ENCODE measurements around the gene USP6. TPM values are rescaled to one million over a fixed set of nuclear protein-coding genes. Genes with fewer than 3 reads are reported as not detected.

USP6 gene
- total and polyA plus RNA-seq, 2 of the 4 experiments (the other 2 are of a cell fraction), result 0.02 TPM; not detected in 1

- BruUV-seq (replicated peaks), result no TSS peak
- no peak overlapping the region for H3K56ac ChIP-seq (ENCODE audit: extremely low read depth, insufficient read depth, low read length)
- H3K4me3 ChIP-seq (ENCODE audit: insufficient read depth, low read depth, low read length), result no peak overlapping the region
- no peak overlapping the region for H2AK5ac ChIP-seq (ENCODE audit: low read depth, low read length)
- CTCF ChIA-PET, result no interaction called here
- no peak overlapping the region for H3K4ac ChIP-seq (ENCODE audit: low read depth, low read length)
- no peak overlapping the region for H4K91ac ChIP-seq (ENCODE audit: insufficient read depth, low read depth, low read length)
- no peak overlapping the region for H3K9ac ChIP-seq (ENCODE audit: low read depth, low read length)
- H2BK20ac ChIP-seq (ENCODE audit: low read depth, low read length), result no peak overlapping the region
- H3K4me2 ChIP-seq (ENCODE audit: low read depth, low read length), result no peak overlapping the region
- POLR2A ChIA-PET (ENCODE audit: unreplicated experiment), result no interaction called here
- H3K14ac ChIP-seq (replicated peaks; ENCODE audit: low read depth, low read length), result no peak overlapping the region
- no peaks in the 10 kb centered on the region for H3K9me3 ChIP-seq (ENCODE audit: control insufficient read depth, insufficient read depth, low read length)
- H2BK5ac ChIP-seq (ENCODE audit: low read depth, low read length, poor library complexity, severe bottlenecking), result no peak overlapping the region
- H4K20me1 ChIP-seq (ENCODE audit: insufficient read depth, low read length), result no peaks in the 10 kb centered on the region
- no peak overlapping the region for H2AFZ ChIP-seq (replicated peaks; ENCODE audit: low read length, poor library complexity)
- in situ Hi-C loops (cut with MboI; ENCODE audit: low sequenced_read_pairs), result no loop called here
- dilution Hi-C loops (cut with HindIII; ENCODE audit: low sequenced_read_pairs, unreplicated experiment), result no loop called here
- no peak overlapping the region for H4K5ac ChIP-seq (ENCODE audit: low read depth, low read length)
- no peak overlapping the region for H3K23ac ChIP-seq (ENCODE audit: low read depth, low read length)
- no peaks in the 10 kb centered on the region for H3K9me1 ChIP-seq (ENCODE audit: insufficient read depth, low read length)
- H3K79me1 ChIP-seq (ENCODE audit: low read depth in 1 of 2, low read length in 2 of 2), result no peaks in the 10 kb centered on the region
- no peak overlapping the region for H2BK15ac ChIP-seq (ENCODE audit: low read depth, low read length)
- no peak overlapping the region for H2BK120ac ChIP-seq (ENCODE audit: low read depth, low read length)
- intact Hi-C loops (cut with micrococcal nuclease), result no loop called here
- TF ChIP-seq MAZ (IDR thresholded peaks at IDR 0.05; ENCODE audit: borderline replicate concordance, low read depth, low read length) (no peak), MXI1 (IDR thresholded peaks at IDR 0.05; ENCODE audit: borderline replicate concordance, low read depth, low read length) (no peak), CEBPB (IDR thresholded peaks at IDR 0.05; ENCODE audit: low read depth, low read length) (no peak), USF2 (IDR thresholded peaks at IDR 0.05; ENCODE audit: low read depth, low read length) (no peak), RFX5 (IDR thresholded peaks at IDR 0.05; ENCODE audit: low read depth, low read length) (no peak), MAFK (IDR thresholded peaks at IDR 0.05; ENCODE audit: low read depth, low read length) (no peak), CTCF (conservative IDR thresholded peaks at IDR 0.05; ENCODE audit: low read depth, low read length) (no peak), ELK1 (IDR thresholded peaks at IDR 0.05; ENCODE audit: borderline replicate concordance, low read depth, low read length) (no peak), RCOR1 (IDR thresholded peaks at IDR 0.05; ENCODE audit: insufficient replicate concordance, low read length) (no peak), SMC3 (IDR thresholded peaks at IDR 0.05; ENCODE audit: low read depth, low read length) (no peak), BHLHE40 (IDR thresholded peaks at IDR 0.05; ENCODE audit: low read depth, low read length) (no peak), POLR2A (IDR thresholded peaks at IDR 0.05; ENCODE audit: low read depth, low read length) (no peak), RAD21 (IDR thresholded peaks at IDR 0.05; ENCODE audit: low read length) (no peak), NFE2L2 (IDR thresholded peaks at IDR 0.05; ENCODE audit: low read depth, low read length) (no peak), FOS (IDR thresholded peaks at IDR 0.05; ENCODE audit: low read depth, low read length) (no peak), CHD1 (IDR thresholded peaks at IDR 0.05; ENCODE audit: low read depth, low read length) (no peak)
- DNase-seq, result no peak
- no peak overlapping the region for H3K27ac ChIP-seq (ENCODE audit: insufficient read depth, low read length)
- H4K8ac ChIP-seq (ENCODE audit: low read depth in 2 of 2, low read length in 2 of 2), result no peak overlapping the region
- H3K36me3 ChIP-seq (ENCODE audit: control insufficient read depth, insufficient read depth, low read length), result no peaks in the 10 kb centered on the region
- peaks cover 14% of the 10 kb centered on the region for H3K27me3 ChIP-seq (ENCODE audit: control insufficient read depth, insufficient read depth, low read length)
- no peaks in the 10 kb centered on the region for H3K4me1 ChIP-seq (ENCODE audit: control insufficient read depth, insufficient read depth, low read length)
- ATAC-seq (ENCODE audit: low read depth), result no peak
- no peak overlapping the region for H3K18ac ChIP-seq (ENCODE audit: low read depth, low read length)
- WGBS, 2 experiments (ENCODE audit: extremely low coverage in 2 of 2, insufficient read length in 1 of 2), result no CpG with 5 or more reads among the region's 3 CpGs
- H2AK9ac ChIP-seq (replicated peaks; ENCODE audit: low read depth, low read length, poor library complexity), result no peak overlapping the region
Observed at GRCh38 chr17:5068236-5068635, 47.6 kb upstream of the USP6 start.

Data from IMR-90 (cell line).